Type B pancreatic cell (in vitro differentiated cells): Measurements from ENCODE around the gene IFNA2. TPM values are rescaled to one million over a fixed set of nuclear protein-coding genes. Genes with fewer than 3 reads are reported as not detected.
"Not testable (repeated sequence)": the region's sequence is repeated elsewhere in the genome, so short reads cannot be mapped to it uniquely, and the experiment has no call there.

Source experiments
- DNase-seq: peaks from one replicate; pipeline ENCODE4 v3.0.0; 2021; ENCODE audit warnings: mixed read lengths; ENCODE audit not compliant: unreplicated experiment; ENCODE audit errors: extremely low spot score
- H3K27ac Mint-ChIP-seq: 2 replicates; pipeline ENCODE4 v1.8.0; 2021; ENCODE audit warnings: mild to moderate bottlenecking, mixed read lengths
- H3K27me3 Mint-ChIP-seq: 2 replicates; pipeline ENCODE4 v1.8.0; 2021; ENCODE audit warnings: mixed read lengths
- H3K36me3 Mint-ChIP-seq: 2 replicates; pipeline ENCODE4 v1.8.0; 2021; ENCODE audit warnings: mixed read lengths
- H3K4me1 Mint-ChIP-seq: one replicate; pipeline ENCODE4 v1.8.0; 2021; ENCODE audit warnings: mixed read lengths; ENCODE audit not compliant: unreplicated experiment
- H3K4me3 Mint-ChIP-seq: 2 replicates; pipeline ENCODE4 v1.8.0; 2021; ENCODE audit warnings: mild to moderate bottlenecking, mixed read lengths
- H3K9me3 Mint-ChIP-seq: 2 replicates; pipeline ENCODE4 v1.8.0; 2021; ENCODE audit warnings: mixed read lengths
- total RNA-seq: library from RNA; stranded (reverse); gene quantifications from 2 replicates; pipeline ENCODE4 v1.2.1, GENCODE V29; 2021; ENCODE audit warnings: low replicate concordance
- TF ChIP-seq, protein P1 (sequence below): fragments of 200-600 bp; sonication (generic); conservative IDR thresholded peaks from 2 replicates; pipeline ENCODE4 v1.5.0; 2021; ENCODE audit warnings: antibody characterized with exemption, mild to moderate bottlenecking

Gene IFNA2
- total RNA-seq, 1 donor from 2014 or later = not detected

DNA sequence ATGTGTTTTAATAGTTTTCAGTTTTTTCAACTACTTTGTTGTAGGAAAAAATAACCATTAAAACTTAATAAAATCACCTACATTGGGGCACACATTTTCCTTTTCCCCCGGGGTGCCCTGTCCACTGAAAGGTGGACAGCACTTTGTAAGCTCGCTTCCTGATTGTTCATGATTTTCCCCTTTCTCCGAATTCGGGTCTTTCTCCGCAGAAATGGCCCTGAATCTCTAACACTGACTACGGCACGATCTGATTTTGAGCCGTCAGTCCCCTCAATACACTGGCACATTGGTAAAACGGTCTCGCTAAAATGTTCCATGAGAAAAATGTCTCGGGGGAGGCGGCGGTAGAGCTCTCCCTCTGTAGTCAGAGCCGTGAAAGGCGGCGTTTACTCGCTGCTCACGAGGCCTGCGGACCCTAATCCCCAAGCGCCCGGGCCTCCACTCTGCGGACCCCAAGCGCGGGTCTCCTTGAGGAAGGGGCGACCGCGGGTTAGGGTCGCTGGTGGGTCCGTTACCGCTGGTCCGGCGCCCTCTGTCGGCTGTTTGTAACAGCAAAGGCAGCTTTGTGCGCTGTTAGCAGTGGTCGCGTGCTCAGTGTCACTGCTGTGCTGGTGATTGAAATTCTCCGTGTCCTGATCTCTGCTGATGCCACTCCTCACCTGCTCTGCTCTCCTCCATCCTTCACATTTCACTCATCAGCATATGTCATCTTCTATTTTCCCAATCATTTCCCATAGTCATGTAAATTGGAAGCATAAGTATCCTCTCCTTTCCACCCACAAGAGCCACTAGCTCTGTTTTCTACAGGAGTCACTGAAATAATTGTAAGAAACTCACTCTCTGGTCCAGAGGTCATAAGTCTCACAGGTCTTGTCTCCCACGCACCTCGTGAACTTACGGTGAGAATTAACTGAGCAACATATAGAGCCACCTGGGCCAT, 10.8 kb upstream of the IFNA2 start:
- Mint-ChIP-seq H3K4me1 (no peaks in the 10 kb centered on the region), H3K27ac (no peak overlapping the region), H3K4me3 (peak overlapping the region; percentile 77), H3K9me3 (no peaks in the 10 kb centered on the region), H3K36me3 (no peaks in the 10 kb centered on the region), H3K27me3 (peaks cover 65% of the 10 kb centered on the region)
- peak; percentile 74 for DNase-seq
- TF ChIP-seq, protein P1, sequence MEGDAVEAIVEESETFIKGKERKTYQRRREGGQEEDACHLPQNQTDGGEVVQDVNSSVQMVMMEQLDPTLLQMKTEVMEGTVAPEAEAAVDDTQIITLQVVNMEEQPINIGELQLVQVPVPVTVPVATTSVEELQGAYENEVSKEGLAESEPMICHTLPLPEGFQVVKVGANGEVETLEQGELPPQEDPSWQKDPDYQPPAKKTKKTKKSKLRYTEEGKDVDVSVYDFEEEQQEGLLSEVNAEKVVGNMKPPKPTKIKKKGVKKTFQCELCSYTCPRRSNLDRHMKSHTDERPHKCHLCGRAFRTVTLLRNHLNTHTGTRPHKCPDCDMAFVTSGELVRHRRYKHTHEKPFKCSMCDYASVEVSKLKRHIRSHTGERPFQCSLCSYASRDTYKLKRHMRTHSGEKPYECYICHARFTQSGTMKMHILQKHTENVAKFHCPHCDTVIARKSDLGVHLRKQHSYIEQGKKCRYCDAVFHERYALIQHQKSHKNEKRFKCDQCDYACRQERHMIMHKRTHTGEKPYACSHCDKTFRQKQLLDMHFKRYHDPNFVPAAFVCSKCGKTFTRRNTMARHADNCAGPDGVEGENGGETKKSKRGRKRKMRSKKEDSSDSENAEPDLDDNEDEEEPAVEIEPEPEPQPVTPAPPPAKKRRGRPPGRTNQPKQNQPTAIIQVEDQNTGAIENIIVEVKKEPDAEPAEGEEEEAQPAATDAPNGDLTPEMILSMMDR = peak; percentile 97

DNA sequence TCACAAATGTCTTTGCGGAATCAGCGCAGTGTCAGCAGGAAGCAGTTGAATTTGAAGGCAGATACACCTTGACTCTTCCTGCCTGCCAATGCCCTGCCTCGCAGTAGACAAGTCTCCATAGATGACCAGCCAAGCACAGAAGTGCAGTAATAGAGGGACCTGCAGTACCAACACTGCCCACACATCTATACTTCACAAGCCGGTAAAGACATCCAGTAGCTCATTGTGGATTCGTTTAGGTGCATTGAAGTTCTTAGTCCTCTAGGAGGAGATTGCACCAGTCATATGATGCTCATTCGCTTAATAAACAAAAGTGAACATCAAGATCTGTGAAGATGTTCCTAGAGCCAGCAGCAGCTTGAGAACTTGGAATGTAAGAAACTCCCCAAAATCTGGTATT, 7.1 kb upstream of the IFNA2 start:
- Mint-ChIP-seq H3K4me1 (no peaks in the 10 kb centered on the region), H3K4me3 (no peak overlapping the region), H3K27ac (no peak overlapping the region), H3K9me3 (no peaks in the 10 kb centered on the region), H3K27me3 (peaks cover 34% of the 10 kb centered on the region), H3K36me3 (no peaks in the 10 kb centered on the region)
- TF ChIP-seq, protein P1 = peak; percentile 64
- DNase-seq = no peak

DNA sequence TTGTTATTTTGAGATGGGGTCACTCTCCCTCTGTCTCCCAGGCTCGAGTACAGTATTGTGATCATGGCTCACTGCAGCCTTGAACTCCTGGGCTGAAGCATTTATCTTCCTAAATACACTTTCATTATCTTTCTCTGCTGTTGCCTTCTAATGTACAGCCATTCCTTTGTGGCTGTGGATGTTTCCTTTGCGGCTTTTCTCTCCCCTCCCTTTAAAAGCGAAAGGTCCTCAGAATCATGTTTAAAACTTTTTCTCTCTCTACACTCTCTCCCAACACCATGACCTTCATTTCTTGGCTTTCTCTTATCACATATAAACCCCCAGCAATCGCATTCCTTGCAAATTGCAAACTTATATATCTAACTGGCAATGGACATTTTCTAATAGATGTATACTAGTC, 1.6 kb downstream of the IFNA2 start:
- no peak overlapping the region for H3K27ac Mint-ChIP-seq
- H3K27me3 Mint-ChIP-seq = no peaks in the 10 kb centered on the region
- no peaks in the 10 kb centered on the region for H3K36me3 Mint-ChIP-seq
- no peak overlapping the region for H3K4me3 Mint-ChIP-seq
- H3K4me1 Mint-ChIP-seq = no peaks in the 10 kb centered on the region
- TF ChIP-seq, protein P1 = no peak
- H3K9me3 Mint-ChIP-seq = no peaks in the 10 kb centered on the region
- no peak for DNase-seq

DNA sequence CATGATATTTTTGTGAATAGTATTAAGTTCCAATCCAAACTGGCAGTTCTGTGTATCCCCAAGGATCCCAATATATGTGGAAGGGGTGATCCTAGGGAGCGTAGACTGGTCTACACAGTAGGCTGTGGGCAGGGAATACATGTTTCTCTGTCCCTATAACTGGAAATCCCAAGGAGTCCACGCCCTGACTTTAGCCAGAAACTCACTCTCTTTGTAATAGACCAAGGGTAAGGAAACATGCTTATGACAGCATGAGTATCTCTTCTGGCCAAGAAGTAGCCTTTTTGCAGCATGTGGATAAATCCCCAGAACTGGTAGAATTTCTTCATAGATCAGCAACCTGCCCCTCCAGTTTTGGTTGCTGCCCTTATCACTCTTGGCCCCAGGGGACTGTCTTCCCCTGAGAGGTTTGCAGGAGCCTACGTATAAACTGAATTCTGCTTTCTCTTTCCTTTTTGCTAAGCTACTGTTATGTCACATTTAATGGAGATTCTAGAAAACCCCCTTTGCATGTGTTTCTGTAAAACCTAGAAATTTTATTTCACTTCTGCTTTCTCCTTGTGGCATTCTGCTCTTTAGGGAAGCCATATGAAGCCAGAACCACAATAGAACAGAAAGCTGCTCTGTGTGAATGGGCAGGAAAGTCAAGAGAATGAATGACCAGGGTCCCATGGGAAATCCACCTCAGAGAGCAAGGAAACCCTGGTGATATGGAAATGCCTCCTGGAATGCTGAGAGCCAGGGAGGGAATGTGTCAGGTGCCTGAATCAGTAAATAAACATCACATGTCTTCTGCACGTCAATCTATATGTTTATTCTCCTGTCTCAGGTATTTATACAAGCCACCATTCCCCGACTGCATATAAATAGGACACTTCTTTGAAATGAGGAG, 3.5 kb downstream of the IFNA2 start:
- DNase-seq = no peak
- TF ChIP-seq, protein P1 = no peak
- Mint-ChIP-seq H3K9me3 (no peaks in the 10 kb centered on the region), H3K27ac (no peak overlapping the region), H3K4me3 (peak overlapping the region; percentile 15), H3K27me3 (no peaks in the 10 kb centered on the region), H3K4me1 (no peaks in the 10 kb centered on the region), H3K36me3 (no peaks in the 10 kb centered on the region)

DNA sequence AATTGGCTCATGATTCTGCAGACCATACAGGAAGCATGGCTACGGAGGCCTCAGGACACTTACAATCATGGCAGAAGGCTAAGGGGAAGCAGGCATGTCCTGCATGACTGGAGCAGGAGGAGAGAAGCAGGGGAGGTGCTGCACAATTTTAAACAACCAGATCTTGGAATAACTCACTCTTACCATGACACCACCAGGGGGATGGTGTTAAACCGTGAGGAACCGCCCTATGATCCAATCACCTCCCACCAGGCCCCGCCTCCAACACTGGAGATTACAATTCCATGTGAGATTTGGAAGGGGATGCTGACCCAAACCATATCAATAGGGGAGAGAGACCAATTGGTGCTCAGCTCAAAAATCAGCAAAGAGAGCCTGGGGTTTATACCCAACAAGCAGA, 13.7 kb downstream of the IFNA2 start:
- not testable (repeated sequence) for H3K27ac Mint-ChIP-seq, H3K27me3 Mint-ChIP-seq, H3K4me1 Mint-ChIP-seq, DNase-seq, H3K4me3 Mint-ChIP-seq, H3K36me3 Mint-ChIP-seq, H3K9me3 Mint-ChIP-seq
